GM19468 (cell line): Measurements from ENCODE around the gene AOX1.
"Not testable (repeated sequence)": the region's sequence is repeated elsewhere in the genome, so short reads cannot be mapped to it uniquely, and the experiment has no call there.

Experiments
- ATAC-seq: cut with Tn5 transposase; IDR thresholded peaks from one replicate; pipeline ENCODE4 v1.9.1; 2021; ENCODE audit warnings: mild to moderate bottlenecking, moderate library complexity, moderate number of reproducible peaks; ENCODE audit not compliant: unreplicated experiment; ENCODE audit errors: extremely low read depth

The AOX1 gene

GRCh38 chr2:200600549-200601225, 14.9 kb downstream of the AOX1 start:
- no peak for ATAC-seq

GRCh38 chr2:200602584-200602983, 16.8 kb downstream of the AOX1 start:
- no peak for ATAC-seq

- no peak for ATAC-seq
These were observed 18.2 kb downstream of the AOX1 start for GRCh38 chr2:200603972-200604371.

GRCh38 chr2:200604571-200605255, 18.9 kb downstream of the AOX1 start:
- no peak for ATAC-seq

- ATAC-seq, result no peak
These were observed 22.7 kb downstream of the AOX1 start for GRCh38 chr2:200608341-200609027.

GRCh38 chr2:200609028-200609614, 23.3 kb downstream of the AOX1 start:
- no peak for ATAC-seq

- not testable (repeated sequence) for ATAC-seq
These were observed 24.4 kb downstream of the AOX1 start for GRCh38 chr2:200610217-200610616.

- no peak for ATAC-seq
These were observed 27.9 kb downstream of the AOX1 start for GRCh38 chr2:200613692-200614091.

GRCh38 chr2:200614249-200614648, 28.4 kb downstream of the AOX1 start:
- ATAC-seq, result no peak

GRCh38 chr2:200615247-200615646, 29.4 kb downstream of the AOX1 start:
- no peak for ATAC-seq

GRCh38 chr2:200616193-200616592, 30.4 kb downstream of the AOX1 start:
- ATAC-seq, result no peak

GRCh38 chr2:200616656-200617055, 30.8 kb downstream of the AOX1 start:
- no peak for ATAC-seq

GRCh38 chr2:200617156-200618053, 31.6 kb downstream of the AOX1 start:
- no peak for ATAC-seq

GRCh38 chr2:200618054-200618419, 32.2 kb downstream of the AOX1 start:
- ATAC-seq, result no peak

- no peak for ATAC-seq
These were observed 32.8 kb downstream of the AOX1 start for GRCh38 chr2:200618590-200619021.

- ATAC-seq, result no peak
These were observed 33.5 kb downstream of the AOX1 start for GRCh38 chr2:200619279-200619678.

GRCh38 chr2:200620606-200621390, 35.0 kb downstream of the AOX1 start:
- ATAC-seq, result no peak

- no peak for ATAC-seq
These were observed 36.3 kb downstream of the AOX1 start for GRCh38 chr2:200622106-200622505.

- ATAC-seq, result no peak
These were observed 38.2 kb downstream of the AOX1 start for GRCh38 chr2:200624026-200624425.
